ENCODE measurements around the gene SPATA9.

SPATA9 gene

DNA sequence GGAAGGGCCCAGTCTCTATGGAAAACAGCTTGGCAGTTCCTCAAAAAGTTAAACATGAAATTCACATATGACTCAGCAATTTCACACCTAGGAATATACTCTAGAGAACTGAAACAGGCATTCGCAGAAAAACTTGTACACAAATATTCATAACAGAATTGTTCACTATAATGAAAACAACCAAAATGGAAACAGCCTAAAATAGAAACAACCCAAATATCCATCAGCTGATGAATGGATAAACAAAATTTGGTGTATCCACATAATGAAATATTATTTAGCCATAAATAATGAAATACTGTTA, 67.7 kb downstream of the SPATA9 start:
- no peak for DNase-seq

- DNase-seq = no peak
Observed at GRCh38 chr5:95613514-95613913, 69.3 kb downstream of the SPATA9 start.

DNA sequence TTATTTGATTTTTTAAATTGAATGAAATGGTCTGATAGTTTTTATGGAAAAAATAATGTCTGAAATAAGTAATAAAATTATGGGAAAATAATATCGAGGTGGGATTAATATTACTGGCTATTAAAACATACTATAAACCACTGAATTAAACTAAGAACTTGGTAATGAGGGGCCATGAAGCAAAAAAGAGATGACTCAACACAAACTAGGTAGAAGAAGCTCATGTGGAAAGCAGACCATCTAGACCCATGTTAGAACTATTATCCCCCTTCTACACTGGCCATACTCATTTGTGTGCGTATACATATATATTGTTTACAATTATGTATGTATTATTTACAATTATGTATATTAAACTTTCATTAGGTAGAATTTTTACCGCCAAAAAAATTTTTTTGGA, 71.4 kb downstream of the SPATA9 start:
- no peak for DNase-seq

GRCh38 chr5:95610546-95610945, 72.2 kb downstream of the SPATA9 start:
- no peak for DNase-seq

- DNase-seq = no peak
Observed at GRCh38 chr5:95609711-95610110, 73.1 kb downstream of the SPATA9 start.

Data from inflammatory macrophage treated with lipopolysaccharide for 1 hour (primary cell).